Measurements from ENCODE around the gene BICD1.

DNA sequence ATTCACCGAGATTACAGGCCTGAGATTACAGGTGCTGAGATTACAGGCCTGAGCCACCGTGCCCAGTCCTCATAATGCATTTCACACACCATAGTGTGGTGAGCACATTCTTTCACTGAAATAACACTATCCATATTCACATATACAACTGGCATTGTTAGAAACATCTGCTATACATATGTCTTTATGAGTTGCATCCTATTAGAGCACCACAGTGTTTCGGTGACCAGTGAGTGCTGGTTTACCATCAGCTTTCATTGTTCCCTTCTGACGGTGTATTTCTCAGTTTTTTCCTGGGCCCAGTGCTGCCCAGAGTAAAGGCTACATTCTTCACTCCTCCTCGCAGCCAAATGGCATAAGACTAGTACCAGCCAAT lies 196.5 kb downstream of the BICD1 start:
- TF ChIP-seq CTCF (conservative IDR thresholded peaks at IDR 0.05) (no peak), EZH2 (IDR thresholded peaks at IDR 0.05; ENCODE audit: low read depth) (no peak)

Measured in PC-9 (cell line).